Uterus (tissue), 2 donors: ENCODE results near the gene CLDN1.

Source experiments
- POLR2A ChIP-seq, 2 donors: fragments of 450-650 bp; IDR thresholded peaks; one replicate each; pipeline ENCODE4 v1.6.1; 2016; ENCODE audit warnings: antibody characterized with exemption in 2 of 2, mild to moderate bottlenecking in 1 of 2, moderate library complexity in 1 of 2
- TF ChIP-seq, protein P1 (sequence below), 4 experiments: fragments of 200-600 bp in 2 of 4; fragments of 450-650 bp in 2 of 4; sonication (generic) in 2 of 4; IDR thresholded peaks; one replicate each; pipeline ENCODE4 v1.5.1; 2016 to 2019; ENCODE audit warnings: antibody characterized with exemption in 4 of 4, mild to moderate bottlenecking in 2 of 4, moderate library complexity in 1 of 4

DNA sequence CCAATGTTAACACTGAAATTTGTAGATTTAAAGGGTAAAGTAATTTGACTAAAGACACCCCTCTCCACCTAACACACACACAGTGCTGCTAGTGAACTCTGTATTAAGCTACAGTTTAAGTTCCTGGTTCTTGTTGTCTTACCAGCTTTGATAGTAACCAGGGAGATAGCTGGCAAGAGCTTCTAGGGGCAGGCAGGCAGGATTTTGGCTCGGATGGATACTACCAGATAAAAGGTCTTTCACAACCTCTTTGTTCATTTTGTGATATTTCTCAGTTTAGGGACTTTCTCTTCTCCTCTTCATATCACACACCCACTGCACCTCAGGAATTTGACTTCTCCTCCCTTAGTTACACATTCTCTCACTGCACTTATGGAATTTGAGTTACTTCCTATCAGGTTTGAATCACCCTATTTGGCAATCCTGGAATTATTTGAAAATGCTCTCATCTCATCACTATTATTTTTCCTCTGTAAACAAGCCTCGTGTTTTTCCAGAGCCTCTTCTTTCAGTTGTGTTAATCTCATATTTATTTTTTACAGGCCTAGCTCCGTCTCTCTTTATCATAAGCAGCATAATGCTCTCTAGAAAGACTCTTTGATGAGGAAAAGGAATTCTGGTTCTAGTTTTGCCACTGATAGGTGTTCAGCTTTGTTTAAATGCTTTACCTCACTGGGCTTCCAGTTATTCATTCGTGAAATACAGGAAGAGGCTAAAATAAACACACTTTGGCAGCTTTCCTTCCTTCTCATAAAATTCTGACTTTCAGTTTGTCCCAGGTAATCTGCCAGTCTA, 23.0 kb upstream of the CLDN1 start:
- TF ChIP-seq, protein P1, sequence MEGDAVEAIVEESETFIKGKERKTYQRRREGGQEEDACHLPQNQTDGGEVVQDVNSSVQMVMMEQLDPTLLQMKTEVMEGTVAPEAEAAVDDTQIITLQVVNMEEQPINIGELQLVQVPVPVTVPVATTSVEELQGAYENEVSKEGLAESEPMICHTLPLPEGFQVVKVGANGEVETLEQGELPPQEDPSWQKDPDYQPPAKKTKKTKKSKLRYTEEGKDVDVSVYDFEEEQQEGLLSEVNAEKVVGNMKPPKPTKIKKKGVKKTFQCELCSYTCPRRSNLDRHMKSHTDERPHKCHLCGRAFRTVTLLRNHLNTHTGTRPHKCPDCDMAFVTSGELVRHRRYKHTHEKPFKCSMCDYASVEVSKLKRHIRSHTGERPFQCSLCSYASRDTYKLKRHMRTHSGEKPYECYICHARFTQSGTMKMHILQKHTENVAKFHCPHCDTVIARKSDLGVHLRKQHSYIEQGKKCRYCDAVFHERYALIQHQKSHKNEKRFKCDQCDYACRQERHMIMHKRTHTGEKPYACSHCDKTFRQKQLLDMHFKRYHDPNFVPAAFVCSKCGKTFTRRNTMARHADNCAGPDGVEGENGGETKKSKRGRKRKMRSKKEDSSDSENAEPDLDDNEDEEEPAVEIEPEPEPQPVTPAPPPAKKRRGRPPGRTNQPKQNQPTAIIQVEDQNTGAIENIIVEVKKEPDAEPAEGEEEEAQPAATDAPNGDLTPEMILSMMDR (IDR thresholded peaks at IDR 0.05) = no peak
- TF ChIP-seq POLR2A (IDR thresholded peaks at IDR 0.05) = no peak
